GM21723 (cell line): ENCODE results near the gene CSTF2T.

Experiments
- ATAC-seq: cut with Tn5 transposase; IDR thresholded peaks from one replicate; pipeline ENCODE4 v1.9.1; 2021; ENCODE audit warnings: mild to moderate bottlenecking, moderate library complexity; ENCODE audit not compliant: unreplicated experiment

Gene CSTF2T, protein sequence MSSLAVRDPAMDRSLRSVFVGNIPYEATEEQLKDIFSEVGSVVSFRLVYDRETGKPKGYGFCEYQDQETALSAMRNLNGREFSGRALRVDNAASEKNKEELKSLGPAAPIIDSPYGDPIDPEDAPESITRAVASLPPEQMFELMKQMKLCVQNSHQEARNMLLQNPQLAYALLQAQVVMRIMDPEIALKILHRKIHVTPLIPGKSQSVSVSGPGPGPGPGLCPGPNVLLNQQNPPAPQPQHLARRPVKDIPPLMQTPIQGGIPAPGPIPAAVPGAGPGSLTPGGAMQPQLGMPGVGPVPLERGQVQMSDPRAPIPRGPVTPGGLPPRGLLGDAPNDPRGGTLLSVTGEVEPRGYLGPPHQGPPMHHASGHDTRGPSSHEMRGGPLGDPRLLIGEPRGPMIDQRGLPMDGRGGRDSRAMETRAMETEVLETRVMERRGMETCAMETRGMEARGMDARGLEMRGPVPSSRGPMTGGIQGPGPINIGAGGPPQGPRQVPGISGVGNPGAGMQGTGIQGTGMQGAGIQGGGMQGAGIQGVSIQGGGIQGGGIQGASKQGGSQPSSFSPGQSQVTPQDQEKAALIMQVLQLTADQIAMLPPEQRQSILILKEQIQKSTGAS

DNA sequence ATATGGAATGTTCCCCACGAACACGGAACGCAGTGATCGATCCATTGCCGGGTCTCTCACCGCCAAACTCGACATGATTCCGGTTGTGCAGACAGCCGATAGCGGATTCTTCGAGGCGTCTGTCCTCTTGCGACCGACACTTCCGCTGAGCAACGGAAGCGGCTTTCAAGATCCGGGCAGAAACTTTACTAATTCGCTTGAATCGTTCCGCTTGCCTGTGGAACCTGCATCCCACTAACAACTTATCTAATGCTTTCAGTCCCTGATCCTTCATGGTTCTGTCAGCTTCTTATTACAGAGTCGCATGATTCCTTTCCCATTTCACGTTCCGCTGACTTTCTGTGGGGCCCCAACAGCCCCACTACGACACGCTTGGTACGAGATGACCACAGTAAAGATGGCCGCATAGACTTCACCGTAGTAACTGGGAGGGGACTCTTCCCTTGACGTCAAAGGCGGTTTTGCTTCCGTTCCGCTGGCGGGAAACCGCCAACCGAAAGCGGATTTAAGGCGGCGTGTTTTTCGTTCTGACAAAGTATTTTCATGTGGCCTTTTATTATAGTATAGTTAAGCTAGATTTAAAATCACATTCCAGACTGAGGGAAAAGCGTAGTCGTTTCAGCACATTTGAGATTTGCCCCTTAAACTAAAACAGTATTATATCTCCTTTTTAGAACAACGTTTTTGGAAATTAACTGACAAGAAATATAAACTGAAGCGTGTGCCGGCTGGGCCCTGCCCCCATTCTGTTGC is at the start of gene CSTF2T:
CSTF2T (minus strand) TSS at position 121 of the 753 bp plus-strand sequence; CDS start at position 75, 46 bp downstream.
- peak; percentile 94 for ATAC-seq

DNA sequence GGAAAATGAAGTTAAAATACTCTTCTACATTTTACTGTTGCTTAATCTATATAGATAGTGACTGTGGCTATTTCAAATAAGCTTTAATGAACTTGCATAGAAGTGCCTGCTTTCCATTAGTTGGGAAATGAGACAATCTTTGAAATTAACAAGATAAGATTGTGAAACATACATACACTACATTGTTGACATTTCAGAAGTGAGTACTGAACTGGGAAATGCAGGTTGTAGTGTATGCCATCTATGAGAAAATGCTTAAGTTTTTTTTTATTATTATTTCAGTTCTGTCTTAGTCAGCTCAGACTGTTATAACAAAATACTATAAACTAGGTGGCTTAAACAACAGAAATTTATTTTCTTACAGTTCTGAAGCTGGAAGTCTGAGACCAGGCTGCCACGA is 49.6 kb upstream of the CSTF2T start:
- ATAC-seq: no peak

DNA sequence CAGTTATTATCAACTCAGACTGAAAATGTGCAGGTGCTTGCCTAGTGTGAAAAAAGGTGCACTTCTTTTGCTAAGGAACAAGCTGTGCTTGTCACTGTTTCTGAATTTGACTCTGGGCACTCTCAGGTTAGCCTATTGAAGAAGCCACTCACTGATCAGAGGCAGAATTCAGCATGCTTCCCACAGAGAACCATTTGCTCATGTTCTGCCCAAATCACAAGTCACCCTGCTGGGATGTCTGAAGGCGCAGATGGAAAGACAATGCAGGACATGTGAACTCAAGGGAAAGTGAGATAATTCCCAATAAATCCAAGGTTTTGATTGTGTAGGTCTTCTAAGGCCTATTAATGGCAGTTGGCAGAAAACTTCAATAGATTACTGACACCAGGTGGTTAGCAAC is 47.8 kb upstream of the CSTF2T start:
- no peak for ATAC-seq

DNA sequence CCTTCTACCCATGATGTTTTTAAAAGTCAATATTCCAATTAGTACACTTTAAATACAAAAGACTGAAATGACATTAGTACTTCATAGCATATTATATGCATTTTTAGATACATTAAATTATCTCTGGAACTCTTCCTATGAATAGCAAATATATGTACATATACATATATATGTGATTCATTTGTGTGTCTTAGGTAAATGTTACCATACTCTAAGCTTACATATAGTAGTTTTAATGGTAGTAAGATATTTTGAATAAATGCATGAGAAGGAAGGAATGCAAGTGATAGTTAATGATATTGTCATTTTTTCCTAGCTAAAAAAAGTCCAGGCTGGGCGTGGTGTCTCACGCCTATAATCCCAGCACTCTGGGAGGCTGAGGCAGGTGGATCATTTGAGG is 46.0 kb upstream of the CSTF2T start:
- no peak for ATAC-seq

DNA sequence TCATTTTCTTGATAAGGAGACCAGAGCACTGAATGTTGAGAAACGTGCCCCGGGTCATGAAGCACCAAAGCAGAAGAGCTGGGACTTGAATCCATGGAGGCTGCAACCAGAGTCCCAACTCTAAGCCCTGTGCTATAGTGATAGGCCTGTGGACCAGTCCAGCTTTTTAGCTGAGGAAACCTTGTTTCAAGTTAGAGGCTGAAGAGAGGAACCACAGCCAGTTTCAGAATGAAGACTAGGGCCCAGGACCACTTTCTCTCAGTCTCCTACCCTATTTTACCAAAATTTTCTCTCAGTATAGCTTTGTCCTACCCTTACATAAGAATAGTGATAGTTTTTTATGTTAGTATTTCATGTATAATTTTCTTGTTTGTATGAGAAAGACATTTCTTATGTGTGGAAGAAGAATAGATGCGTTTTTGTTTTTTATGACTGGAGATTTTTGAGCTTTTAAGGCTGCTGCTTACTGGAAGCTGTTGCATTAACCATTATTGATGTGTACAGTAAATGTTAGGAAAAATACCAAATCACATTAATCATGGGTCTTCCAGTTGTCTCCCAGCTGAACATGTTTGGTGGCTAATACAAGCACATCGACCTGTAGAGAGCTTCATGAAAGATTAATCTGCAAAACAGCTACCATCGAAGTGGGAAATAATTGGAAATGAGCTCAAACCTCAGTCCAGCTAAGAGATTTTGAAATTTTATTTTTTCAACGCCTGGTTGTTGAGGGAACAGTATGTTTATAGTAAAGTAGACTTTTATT is 45.0 kb upstream of the CSTF2T start:
- no peak for ATAC-seq

DNA sequence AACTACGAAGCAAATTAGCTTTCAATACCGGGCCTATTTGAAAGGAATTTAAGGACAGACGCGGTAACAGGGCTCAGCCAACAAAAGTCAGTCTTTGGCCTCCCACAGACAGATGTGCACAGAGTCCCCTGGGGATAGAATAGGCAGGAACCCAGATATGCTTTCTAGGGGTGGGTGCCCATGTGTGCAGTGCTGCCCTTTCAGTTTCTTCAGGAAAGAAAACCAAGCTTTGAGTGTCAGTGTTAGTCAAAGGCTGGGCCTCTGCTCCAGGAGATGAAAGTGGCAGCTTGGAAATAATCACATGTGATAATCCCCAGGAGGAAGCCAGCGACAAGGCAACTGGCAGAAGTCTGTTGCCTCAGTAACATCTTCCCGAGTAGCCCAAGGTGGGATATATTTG is 43.8 kb upstream of the CSTF2T start:
- ATAC-seq: peak; percentile 91

DNA sequence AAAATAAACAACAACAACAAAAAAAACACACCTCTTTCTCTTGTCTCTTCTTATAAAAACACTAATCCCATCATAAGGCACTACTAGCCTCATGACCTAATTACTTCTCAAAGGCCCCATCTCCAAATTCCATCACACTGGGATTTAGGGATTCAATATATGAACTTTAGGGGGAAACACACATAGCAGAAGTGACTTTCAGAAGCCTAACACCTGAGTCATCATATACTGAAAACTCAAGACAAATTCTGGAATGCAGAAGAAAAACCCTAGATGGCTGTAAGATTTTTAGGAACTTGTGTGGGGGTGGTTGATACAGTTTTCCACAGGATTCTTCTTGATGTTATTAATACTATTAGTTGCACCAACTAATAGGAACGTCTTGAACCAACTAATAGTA is 33.7 kb upstream of the CSTF2T start:
- ATAC-seq: no peak

DNA sequence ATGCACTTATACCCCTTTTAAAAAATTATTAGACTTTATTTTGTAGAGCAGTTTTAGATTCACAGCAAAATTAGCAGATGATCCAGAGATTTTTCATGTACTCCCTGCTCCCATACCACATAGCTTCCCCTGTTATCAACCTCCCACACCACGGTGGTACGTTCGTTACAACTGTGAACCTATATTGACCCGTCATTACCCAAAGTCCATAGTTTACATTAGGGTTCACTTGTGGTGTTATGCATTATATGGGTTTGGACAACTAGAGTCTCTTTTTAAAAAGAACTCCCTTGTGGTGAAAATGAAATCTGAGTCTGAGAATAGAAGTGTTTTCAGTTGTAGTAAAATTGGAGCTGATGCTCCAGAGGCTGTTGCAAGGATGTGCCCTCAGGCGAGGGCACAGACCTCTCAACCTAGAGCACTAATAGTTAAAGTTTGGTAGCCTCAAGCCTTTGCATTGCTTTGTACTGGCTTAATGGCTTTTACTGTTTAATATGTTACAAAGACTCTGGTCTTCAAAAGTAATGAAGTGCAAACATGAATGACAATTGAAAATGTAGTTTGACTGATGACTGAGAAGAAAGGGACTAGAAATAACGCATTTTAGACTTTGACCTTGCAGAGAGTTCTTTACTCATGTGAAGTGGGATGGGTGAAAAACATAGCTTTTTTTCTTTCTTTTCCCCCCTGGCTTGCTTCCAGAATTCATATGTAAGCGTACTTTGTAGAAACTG is 30.6 kb upstream of the CSTF2T start:
- ATAC-seq: no peak

DNA sequence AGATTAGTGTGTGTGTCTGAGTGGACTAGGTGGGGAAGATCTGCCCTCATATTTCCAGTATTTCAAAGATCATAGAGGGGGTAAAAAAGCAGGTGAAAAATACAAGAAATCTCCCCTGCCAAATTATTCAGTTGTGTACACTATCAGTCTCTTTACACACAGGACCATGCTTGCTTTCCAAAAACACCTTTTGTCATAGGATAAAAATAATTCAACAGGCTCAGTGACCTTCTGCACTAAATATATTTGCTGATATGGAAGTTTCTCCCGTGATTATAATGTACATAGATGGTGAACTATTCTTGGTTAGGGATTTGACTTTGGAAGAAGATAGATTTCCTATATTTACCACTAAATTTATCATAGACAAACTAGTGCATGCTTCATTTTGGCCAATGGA is 24.6 kb upstream of the CSTF2T start:
- no peak for ATAC-seq

DNA sequence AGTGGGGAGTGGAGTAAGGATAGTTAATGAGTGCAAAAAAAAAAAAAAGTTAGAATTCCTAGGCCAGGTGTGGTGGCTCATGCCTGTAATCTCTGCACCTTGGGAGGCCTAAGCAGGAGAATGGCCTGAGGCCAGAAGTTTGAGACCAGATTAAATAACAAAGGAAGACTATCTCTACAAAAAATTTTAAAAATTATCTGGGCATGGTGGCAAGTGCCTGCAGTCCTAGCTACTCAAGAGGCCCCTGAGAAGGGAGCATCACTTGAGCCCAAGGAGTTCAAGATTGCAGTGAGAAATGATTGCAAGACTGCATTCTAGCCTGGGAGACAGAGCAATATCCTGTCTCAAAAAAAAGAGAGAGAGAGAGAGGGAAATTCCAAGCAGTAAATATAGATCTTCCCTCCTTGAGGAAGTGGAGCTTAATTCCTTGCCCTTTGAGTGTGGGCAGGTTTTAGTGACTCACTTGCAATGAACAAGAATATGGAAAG is 19.5 kb upstream of the CSTF2T start:
- no peak for ATAC-seq

DNA sequence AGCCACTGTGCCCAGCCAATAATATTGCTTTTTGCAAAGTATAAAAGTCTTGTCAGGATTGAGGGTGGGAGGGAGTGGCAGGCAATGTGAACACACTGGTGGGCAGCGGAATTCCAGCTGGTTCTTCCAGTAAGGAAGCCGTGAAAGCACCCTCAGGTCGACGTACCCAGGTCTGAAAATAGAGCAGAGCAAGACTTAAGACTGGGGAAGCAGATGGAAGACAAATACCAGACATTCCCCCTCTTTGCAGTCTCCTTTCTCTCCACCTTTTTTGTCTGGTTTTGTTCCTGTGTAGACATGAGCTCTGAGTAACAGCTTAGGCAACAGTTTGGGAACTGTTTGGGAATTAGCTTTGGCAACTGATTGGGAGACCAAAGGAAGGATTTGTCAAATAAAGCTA is 17.6 kb upstream of the CSTF2T start:
- no peak for ATAC-seq

DNA sequence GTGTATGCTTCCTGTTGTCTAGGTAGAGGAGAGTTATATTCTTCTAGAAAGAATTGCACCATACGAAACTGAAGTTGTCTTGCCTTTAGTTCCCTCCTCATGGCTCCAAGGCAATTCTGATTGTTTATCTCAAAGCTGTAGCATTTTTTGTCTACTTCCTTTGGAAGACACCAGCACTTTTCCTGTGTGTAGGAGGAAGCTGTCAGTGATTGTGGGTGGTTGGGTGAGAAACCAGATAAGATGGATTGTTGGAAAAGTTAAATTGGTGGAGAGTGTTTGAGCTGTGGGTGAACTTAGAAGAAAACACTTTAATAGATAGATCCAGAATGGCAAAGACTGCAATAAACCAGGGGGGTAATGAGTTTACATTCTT is 12.1 kb upstream of the CSTF2T start:
- ATAC-seq: no peak

DNA sequence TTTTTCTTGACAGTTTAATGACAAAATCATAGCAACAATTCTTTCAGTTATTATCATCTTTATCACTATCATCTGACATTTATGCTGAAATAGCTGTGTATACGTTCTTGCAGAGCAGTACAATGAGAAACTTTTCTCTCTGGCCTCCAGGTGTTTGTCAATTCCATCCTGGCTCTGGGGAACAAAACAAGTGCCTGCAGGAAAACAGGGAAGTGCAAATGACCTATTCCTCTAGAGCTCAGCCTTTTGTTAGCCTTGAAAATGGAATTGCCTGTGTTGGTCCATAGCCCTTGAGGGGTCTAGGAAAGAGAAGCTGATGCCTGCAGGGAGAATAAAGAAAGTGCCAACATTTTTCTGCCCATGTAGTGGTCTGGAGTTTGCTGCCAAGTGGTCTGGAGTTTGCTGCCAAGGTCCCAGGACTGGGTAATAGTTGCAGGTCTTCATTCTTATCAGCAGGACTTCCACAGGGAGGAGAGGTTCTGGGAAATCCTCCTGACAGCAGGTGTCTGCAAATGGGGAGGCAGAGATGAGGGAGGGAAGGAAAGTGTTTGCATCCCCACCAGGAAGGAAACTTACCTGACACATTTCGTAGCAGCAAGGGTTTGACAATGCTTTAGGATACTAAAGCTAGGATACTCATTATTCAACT is 10.1 kb upstream of the CSTF2T start:
- no peak for ATAC-seq

DNA sequence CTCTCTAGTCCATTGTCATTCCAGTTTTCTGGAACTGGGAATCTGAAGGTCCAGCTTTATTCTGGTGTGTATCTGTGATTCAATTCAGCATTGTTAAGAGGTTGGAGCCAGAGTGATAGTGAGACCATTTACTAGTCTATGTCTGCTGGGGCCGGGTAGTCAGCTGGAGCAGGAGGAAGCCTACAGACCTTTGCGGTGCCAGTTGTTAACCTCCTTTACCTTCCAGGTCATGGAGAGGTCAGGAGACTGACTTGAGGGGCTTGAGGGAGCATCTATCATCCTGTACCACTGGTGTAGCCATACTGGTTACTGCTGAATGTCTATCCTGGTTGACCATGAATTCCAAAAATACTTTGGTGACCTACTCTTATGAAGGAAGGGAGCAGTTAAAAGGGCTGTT is 9.2 kb upstream of the CSTF2T start:
- no peak for ATAC-seq

DNA sequence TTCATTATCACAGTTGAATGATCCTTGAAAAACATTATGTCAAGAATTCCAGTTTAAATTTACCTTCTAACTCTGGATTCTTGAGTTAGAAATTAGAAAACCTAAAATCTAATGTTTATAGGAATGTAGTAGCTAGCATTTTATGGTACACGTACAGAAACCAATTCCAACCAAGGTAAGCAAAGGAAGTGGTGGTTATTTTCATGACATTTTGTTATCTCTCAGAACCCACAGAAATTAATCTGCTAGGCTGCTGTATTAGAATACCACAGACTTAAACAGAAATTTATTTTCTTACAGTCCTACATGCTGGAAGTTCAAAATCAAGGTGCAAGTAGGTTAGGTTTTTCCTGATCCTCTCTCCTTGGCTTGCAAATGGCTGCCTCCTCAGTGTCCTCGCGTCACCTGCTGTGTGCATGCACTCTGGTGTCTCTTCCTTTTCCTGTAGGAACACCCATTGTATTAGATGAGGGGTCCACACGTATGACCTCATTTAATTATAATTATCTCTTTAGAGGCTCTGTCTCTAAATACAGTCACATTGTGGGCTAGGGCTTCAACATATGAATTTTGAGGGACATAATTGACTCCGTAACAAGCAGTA is 8.5 kb upstream of the CSTF2T start:
- ATAC-seq: no peak

DNA sequence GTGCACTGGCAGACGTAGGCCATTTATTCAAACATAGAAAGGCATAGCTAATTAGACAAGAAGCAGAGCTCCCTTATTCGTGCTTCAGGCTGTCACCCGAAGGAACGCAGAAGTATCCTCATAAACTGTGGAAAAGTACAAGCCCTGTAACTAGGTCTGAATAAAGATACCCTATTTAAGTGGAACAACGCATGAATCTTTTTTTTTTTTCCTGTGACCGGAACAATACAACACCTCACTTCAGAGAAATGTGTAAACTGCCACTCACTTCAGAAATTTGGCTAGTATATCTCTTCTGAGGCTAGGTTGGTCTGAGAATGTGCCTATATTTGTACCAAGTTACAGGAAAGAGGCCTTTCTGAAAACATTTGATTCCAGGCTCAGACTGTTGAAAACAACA is 8.0 kb upstream of the CSTF2T start:
- no peak for ATAC-seq

DNA sequence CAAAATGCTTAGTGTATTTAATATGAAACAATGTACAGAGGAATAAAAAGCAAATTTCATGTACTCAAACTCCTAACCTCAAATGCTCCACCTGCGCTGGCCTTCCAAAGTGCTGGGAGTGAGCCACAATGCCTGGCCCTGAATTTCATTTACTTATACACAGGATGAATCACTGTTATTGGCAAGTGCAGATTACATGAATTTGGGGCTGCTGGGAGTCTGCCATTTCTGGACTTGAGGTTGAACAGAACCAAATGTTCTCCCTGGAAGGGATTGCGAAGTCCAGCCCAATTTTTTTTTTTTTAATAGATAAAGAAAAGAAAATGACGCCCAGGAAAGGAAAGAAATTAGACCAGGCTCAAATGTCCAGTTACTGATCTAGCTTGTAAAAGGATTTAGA is 6.8 kb upstream of the CSTF2T start:
- ATAC-seq: no peak

DNA sequence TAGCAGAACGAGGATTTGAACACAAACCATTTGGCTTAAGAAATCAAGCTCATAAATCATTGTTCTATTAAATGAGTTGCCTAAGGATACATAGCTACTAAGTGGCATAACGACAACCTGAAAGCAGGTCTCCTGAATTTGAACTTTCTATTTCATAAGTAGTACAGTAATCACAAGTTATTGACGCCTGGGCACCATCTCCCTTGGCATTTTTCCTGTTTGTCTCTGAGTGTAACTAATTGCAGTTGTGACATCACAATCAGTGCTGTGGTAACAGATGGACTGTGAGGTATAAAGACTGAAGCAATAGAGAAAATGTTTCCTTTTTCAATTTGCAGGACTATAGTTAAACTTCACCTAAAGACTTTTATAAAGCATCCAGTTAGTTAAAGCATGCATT is 6.4 kb upstream of the CSTF2T start:
- no peak for ATAC-seq

DNA sequence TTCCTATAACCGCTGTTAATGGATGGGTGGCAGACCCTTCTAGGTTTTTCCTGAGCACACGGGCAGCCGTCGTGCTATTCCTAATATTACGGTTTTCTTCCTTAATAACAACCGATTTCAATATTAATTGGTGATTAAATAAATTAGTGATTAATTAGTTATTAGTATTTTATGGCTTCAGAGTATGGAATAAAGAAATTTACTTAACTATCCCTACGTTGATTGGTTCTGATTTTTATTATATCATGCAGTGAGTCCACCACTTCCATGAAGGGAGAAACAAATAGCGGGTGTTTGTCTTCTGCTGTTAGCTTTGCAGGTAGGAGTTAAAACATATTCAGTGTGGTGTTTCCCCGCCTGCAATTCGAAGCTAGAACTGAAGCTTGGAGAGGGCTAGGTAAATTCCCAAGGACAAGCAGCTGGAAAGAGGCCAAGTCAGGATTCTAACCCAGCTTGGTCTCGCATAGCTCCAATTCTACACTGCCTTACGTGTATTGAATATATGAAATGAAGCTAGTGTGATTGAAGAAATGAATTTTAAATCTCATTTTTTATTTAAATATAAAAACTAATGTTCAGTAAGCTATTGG is 928 bp upstream of the CSTF2T start:
- no peak for ATAC-seq
